ENCODE measurements around the gene GLO1. TPM values are rescaled to one million over a fixed set of nuclear protein-coding genes. Genes with fewer than 3 reads are reported as not detected.

The GLO1 gene
- 135 and 178 TPM in 2 replicates for total RNA-seq

DNA sequence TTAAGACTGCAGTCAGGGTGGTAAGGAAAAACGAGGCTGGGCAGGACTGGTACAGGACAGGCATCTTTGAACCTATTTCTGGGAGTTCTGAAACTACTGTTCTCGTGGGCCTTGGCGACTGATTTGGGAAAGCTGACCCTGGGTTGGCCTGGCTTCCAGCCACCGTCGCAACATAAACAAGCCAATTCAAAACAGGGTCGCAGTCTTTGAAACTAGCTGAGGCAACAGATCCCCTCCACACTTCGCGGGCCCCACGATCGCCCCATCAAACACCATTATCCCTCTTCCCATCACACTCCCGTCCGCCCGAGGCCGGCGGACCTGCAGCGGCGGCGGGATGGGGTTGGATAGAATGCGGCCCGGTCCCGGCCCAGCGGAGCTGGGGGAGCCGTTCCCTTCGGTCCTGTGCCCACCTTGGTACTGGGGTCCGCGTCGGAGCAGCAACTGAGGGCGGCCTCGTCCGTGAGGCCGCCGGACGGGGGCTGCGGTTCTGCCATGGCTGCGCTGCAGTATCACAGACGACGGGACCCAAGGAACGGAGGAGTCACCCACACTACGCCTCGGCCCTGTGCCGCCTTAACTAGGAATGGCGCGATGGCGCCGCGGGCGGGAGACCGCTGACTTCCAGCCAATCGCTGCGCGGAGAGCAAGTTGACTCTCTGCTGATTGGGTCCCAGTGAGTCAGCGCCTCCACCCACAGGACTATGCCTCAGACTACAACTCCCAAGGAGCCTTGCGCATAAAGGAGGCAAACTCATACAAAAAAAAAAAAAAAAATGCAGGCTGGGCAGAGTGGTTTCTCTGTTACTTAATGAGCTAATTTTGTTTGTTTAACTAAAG, at the start of gene GLO1:
TSS of gene GLO1 (minus strand) at position 588 of the 840 bp plus-strand sequence. CDS start at position 497, 91 bp downstream.

GRCh38 chr6:38715016-38715689, 12.2 kb upstream of the GLO1 start, which contains the start of gene DNAH8:
Gene DNAH8 (plus strand): TSS chr6:38715311. CDS start chr6:38722810, 7,499 bp downstream.

GRCh38 chr6:38639498-38640215, 63.3 kb downstream of the GLO1 start, which contains the start of gene BTBD9:
Gene BTBD9 (minus strand): TSS chr6:38639929.

Other genes with a start within 250 kb of the GLO1 start
- 18.6 and 20.1 TPM in 2 replicates for gene BTBD9, start 63.2 kb downstream of the GLO1 start, total RNA-seq
- under 0.01 and 0.12 TPM in 2 replicates for gene DNAH8, start 12.2 kb upstream of the GLO1 start, total RNA-seq